Stimulated activated naive CD4-positive, alpha-beta T cell treated with Interleukin-2 at 50 U/mL for 16 hours (primary cell): ENCODE measurements around the gene FHIT.

Experiments
- DNase-seq: peaks from one replicate; lab custom pipeline; 2025; lab: John Stamatoyannopoulos, UW

The FHIT gene

DNA sequence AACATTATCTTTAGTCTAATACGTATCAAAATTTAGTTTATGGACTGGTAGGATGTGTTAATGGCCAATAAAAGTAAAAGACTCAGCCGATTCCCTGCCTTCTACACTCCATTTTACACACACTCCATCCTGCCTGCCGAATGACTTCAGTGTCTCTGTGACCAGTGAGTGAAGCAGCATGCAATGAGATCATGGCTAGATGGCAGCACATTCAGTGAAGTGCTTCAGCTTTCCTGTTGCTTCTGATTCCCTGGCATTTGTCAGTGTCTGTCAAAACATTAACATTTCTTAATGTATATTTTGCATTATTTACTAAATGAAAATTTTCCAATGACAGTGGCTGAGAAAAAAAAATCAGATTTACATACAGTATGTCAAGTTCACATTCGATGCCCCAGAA lies 412.0 kb downstream of the FHIT start:
- no peak for DNase-seq

DNA sequence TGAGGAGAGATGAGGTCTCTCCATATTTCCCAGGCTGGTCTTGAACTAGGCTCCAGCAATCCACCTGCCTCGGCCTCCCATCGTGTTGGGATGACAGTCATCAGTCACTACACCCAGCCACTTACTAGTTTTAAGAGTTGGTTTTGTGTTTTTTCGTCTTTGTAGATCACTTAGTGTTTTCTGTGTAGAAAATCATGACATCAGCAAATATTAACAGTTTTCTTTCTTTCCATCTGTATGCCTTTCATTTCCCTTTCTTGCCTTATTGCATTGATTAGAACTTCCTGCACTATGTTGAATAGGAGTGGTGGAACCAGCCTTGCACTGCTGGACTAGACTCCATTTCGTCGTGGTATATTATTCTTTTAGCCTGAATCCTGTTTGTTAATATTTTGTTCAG lies 415.5 kb downstream of the FHIT start:
- no peak for DNase-seq

DNA sequence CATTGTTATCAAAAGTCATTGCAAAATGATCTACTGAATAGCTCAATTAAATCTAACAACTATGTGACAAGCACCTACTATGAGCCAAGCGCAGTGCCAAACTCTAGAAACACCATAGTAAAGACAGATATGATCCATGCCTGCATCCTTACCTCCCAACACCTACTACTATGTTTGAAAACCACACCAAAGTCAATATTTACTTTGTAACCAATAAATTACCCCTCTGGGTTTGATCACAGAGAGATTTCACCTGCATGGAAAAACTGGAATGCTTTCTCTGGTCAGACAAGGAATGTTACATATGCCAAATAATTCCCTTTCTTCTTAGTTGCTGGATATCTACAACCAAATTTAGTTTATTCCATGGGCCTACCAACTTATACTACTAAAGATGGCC lies 422.2 kb downstream of the FHIT start:
- DNase-seq, result no peak

DNA sequence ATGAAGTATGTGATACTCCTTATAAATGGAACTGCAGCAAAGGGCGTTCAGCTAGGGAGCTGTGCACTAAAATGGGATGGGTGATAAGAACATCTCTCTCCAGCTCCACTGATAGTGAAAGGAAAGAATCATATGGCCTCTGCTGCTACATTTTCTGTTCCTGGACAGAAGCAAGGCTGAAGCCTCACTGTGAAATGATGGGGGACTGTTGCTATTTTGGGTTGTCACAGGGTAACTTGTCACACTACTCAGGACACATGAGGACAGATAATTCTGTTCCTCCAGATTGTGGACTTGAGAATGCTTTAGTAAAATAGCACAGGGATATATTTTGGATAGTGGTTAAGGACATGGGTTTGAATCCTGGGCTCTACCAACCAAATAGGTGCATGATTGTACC lies 423.6 kb downstream of the FHIT start:
- no peak for DNase-seq

DNA sequence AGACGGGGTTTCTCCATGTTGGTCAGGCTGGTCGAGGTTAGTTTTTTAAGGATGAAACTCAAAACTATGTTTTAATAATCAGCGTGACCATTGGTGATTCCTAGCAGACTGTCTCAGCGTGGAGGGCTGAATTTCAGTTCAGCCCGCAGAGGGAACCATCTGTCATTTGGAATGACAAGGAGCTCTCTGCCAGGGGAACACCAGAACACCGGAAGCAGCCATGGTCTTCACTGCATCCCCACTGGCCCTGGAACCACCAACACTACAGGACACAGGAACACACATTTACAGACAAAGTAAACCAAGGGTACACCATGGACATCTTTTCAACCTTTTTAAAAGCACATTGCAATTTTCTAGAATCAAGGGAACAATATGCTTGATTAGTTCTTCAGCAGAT lies 424.7 kb downstream of the FHIT start:
- DNase-seq, result no peak

DNA sequence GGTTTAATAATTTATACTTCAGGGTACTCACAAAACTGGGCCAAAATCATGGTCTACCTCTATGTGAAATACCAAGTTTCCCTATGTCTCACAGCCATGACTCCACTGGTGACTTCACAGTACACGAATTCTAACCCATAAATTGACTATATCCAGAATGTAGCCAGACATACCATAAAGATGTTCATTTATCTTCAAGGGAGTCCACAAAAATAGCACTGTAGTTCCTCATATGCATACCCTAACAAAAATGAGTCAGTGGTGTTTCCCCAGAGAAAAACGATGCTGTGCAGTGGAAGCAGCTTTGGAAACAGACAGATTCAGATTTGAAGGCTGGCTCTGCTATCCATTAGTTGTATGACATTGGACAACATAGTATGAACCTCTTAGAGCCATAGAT lies 438.8 kb downstream of the FHIT start:
- no peak for DNase-seq

DNA sequence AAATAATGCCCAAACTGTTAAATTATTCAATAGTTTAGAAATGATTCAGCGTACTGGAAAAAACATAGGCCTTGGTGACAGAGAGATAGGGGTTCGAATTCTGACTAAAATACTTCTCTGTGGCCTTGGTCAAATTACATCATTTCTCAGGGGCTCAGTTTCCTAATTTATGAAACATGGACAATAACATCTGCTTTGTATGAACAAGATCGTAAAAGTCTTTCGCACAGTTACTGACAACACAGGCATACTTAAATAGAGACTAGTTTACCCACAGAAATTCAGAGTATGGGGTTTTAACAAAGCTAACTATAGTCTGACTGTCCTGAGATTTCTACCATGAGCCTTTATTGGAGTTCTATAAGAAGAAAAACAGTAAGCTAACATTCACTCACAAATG lies 440.4 kb downstream of the FHIT start:
- DNase-seq, result no peak

DNA sequence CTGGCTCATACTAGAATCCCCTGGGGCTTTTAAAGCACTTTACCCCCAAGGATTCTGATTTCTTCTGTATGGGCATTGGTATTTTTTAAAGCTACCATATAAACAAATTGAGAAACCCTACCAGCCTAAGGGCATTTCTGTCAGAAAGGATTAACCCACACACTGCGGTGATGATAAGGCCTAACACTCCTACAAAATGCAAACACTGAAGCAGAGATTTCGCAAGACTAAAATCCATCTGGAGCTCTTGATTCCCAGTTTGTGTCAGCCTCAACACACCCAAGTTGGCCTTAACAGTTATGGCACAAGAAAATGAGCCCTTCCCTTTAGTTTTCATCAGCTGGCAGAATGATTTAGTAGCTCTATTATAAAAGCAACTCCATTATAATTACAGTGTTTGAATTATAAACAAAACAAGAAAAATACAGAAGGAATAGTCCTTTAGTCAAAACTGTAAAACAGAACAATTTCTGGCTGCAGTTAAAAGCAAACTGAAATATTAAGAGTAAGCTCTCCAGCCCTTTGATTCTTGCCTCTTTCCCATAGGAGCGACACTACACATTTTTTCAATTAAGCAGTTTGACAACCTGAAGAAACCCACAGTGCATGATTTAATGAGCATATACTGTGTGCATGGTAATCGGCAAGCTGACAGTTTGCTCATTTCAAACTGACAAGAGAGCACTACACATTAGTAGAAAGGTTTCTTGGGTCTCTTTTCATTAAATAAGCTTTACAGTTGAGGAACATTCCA lies 441.2 kb downstream of the FHIT start:
- no peak for DNase-seq

DNA sequence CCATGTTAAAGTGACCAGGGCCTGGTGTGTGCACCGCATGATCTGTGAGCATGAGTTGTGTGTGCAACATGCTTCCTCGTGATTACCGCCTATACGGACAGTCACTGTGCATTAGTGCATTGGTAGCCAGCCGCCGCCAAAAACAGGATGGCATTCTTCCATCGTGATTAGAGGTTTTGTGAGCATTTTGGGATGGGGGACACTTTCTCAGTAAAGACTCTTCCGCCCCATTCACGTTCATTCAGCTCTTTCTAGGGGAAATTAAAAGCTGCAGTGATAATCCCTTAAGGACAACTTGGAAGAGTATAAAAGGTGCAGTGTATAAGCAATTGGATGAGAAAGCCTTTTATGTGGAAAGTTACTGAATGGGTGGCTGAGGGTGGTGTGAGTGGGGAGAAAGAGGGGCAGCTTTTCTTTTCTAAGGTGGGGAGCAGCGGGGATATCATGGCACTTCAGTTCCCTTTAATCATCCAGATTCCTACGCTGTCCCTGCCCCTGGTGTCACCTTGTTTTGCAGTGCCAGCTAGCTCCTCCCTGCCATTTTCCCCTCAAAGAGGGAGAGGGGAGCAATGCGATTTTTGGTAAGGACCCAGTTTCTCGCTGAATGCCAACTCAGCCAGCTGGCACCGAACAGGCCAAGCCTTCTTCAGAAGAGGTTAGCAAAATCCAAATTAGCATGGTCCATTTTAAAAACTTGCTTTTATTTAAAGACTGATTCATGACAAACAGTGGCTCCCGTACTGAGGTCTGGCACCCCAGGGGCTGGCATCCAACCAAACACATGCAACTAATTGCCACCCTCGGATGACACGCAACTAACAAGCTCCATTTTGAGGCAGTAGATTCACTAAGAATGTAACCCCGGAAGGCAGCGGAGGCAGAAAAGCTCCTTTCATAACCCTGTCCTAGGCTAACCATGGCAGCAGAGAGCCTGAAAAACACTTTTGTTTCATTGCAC lies 447.8 kb downstream of the FHIT start:
- no peak for DNase-seq

DNA sequence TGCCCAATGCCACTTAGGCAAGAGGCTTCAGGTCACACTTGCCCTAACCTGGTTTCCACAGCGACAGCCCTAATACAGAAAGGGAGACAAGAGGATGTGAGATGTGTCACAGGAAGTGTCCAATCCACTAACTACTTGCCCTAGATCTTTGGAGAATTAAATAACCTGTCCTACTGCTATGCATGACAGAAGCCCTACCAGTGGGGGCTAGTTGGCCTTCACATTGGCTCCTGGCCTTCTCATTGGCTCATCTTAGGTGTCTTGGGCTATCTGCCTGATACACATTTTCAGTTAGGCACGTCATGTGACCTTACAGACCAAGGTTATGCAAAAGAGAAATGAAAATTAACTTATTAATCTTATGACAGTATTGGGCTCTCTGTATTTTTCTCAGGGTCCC lies 449.9 kb downstream of the FHIT start:
- DNase-seq, result no peak

DNA sequence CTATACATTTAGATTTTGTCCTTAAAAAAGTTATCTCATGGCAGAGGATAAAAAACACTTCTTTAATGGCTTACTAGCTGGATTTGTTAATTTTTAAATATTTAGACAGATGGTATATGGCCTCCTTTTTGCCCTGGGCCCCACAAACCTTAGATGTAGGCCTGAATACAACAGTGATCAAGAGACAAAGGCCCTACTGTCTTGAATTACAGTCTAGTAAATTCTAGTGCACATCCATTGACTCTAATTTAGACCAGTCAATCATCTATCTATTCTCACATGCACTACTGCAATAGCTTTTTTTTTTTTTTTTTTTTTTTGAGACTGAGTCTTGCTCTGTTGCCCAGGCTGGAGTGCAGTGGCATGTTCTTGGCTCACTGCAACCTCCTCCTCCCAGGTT lies 452.8 kb downstream of the FHIT start:
- DNase-seq, result no peak

DNA sequence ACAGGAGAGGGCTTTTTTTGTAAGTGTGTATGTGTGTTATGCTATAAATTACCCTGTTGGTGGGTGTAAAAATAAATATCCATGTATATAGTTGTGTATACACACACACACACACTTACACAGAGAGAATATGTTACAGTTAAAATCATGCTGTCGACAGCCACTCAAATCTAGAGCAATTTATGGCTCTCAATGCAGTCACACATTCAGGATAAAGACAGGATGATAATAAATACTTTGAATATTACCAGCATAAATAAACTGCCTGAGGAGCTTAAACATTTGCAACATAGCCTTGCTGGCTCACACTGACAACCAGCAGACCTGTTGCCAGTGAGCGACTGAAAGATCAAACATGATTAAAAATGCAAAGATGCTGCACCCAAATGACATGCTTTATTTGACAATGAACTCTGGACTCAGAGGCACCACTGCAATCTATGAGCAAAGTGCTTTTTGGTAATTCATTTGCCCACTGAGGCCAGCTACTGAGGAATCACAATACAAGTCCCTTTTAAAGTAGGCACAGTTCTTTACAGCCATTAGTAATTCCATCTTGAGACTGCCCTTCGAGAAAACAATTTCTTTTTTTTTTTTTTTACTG lies 458.9 kb downstream of the FHIT start:
- no peak for DNase-seq

DNA sequence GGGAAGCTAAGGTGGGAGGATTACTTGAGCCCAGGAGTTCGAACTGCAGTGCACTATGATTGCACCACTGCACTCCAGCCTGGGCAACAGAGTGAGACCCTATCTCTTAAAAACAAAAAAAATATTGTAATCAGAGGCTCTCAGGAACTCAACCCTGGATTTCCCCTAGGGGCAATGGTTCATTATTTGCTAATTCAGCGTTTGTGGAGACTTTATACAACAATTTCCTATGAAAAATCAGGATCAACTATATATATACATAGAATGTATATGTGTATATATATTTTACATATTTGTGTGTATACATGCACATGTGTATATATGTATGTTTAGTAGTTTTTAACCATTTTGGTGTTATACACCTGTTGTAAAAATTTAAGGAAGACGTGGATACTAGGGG lies 463.1 kb downstream of the FHIT start:
- DNase-seq, result no peak

DNA sequence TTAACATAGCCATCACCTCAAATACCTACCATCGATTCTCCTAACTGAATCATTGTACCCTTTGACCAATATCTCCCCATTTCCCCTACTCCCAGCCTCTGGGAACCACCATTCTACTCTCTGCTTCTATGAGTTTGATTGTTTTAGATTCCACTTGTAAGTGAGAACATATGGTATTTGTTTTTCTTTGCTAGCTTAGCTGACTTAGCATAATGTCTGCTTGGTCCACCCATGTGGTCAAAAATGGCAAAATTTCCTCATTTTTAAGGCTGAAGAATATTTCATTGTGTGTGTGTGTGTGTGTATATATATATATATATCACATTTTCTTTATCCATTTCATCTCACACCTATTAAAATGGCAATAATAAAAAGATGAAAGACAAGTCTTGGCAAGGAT lies 469.3 kb downstream of the FHIT start:
- no peak for DNase-seq

DNA sequence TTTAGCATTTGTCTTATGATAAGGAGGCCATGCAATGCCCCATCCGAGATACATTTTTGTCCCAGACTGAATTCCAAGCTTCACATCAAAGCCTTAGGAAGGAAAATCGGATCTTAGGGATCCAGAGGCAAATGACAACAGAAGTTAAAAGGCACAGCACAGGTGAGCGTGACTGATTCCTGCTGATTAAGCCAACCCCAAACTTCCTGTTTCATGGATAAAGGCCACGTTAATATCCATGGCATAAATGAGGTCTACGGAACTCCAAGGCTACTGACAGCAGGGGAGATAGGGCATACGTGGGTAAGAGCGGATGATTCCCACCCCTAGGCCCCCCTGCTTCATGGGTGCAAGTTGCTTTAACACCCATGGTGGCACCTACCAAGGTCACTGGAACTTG lies 471.6 kb downstream of the FHIT start:
- DNase-seq, result no peak

DNA sequence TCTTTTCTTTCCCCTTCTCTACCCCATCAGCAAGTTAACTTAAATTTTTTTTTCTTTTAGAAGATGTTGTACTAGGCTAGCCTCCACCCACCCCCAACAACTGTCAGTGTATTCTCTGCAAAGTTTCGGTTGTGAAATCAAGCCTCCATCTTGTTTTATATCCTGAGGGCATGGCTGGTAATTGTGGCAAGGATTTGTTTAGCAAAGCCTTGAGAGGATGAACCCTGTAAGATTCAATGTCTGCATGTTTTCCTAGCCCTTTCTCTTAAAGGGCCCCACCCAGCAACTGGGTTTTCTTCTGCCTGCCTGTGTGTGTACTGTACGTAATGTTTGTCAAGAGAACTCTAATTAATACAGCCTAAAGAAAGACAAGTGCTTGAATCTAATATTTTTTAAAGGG lies 475.3 kb downstream of the FHIT start:
- DNase-seq, result no peak

DNA sequence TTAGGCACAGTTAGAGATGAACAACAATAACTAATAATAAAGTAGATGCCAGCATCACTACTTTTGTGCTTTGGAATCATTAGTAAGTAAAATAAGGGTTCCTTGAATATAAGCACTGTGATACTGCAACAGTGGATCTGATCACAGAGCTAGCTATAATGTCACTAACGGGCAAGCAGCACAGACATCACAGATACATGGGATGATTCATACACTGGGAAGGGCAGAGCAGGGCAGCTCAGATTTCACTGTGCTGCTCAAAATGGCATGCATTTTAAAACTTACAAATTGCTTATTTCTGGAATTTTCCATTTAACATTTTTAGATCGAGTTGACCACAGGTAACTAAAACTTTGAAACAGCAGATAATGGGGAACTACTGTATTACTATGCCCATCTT lies 476.6 kb downstream of the FHIT start:
- no peak for DNase-seq

DNA sequence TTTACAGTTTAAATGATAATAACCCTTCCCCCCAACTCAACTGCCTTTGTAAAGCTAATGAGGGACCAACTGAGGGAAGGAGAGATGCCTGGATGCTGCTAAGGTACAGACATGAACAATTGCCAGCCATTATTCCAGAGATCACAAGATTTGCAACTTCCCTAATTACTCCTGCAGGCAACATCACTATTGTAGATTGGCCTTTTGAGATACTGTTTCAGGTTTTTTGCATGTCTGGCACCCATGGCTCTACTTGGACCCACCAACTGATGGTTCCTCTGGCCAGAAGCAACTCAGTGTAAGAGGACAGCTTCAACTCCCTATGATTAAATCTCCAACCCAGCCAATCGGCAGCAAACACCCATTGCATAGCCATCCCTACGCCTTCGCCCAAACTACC lies 478.7 kb downstream of the FHIT start:
- no peak for DNase-seq

DNA sequence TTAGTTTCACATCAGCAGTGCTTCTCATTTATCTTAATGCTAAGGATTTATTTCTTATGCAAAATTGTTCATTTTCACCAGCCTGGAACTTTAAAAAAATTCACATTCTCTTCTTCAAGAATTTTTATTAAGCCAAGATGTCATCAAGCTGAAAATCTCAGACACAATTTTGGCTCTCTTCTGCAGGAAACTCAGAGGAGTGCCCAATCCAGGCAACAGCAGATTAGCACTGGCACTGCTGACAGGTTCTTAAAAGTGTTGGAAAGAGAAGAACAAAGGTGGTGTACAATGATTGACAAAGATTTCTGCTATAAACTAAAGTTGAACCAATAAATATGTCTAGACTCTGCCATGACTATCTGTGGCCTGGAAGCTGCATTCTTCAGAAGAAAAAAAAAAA lies 479.5 kb downstream of the FHIT start:
- no peak for DNase-seq

DNA sequence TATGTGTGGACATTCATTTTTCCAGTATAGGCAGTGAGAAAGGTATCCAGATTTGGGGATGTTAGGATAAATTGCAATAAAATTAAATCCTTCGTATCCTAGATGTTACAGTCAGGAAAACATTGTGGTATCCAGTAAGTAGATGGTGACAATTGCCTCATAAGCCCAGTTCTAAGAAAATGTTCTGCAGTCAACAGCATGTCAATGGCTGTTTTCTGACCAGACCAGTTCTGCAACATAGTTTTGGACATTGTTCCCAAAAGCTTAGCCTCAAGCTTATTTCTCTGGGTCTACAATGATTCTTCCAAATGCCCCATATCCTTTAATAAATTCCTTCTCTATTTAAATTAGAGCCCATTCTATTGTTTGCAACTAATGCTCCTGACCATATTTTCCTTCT lies 480.7 kb downstream of the FHIT start:
- DNase-seq, result no peak

DNA sequence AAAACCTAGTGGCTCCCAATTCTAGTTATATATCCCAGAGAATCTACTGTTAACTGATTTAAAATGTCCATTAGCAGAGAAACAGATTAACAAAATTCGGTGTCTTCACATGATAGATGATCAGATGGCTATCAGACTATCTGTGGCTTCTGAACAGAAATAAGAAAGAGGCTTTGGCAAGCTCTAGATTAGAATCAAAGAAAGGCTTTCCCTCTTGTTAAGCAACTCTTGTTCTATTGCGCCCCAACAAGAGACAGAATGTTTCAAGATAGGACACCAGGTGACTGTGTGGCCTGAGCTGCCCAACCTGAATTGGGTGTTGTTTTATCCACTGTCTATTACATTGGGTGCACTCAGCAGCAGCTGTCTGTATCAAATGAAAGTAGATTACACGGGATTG lies 483.7 kb downstream of the FHIT start:
- DNase-seq, result no peak

DNA sequence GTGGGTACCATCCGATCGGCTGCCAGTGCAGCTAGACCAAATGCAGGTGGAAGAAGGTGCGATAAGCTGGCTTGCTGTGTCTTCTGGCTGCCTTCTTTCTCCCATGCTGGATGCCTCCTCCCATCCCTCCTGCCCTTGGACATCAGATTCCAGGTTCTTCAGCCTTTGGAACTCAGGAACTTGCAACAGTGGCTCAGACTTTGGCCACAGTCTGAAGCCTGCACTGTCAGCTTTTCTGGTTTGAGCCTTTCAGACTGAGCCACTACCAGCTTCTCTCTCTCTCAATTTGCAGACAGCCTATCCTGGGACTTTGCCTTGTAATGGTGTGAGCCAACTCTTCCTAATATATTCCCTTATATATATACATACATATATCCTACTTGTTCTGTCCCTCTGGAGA lies 485.5 kb downstream of the FHIT start:
- DNase-seq, result no peak

DNA sequence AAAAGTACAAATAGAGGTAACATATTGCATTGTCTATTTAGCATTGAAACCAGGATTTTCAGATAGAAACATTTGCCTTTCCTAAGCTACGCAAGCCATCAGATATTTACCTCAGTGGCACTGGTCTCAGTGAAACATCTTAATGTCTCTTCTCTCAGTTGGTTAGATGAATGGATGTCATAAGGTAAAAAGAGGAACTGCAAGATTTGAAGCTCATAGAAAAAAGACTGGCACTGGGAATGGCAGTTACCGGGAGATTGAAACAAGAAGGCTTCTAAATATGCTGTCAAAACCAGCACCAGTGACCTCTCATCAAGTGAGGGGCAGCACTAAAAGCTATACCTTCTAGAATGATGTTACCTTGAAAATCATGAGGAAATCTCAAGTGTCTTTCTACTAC lies 486.4 kb downstream of the FHIT start:
- no peak for DNase-seq
